H9 (cell line): ENCODE data around the gene RALBP1. TPM values are rescaled to one million over a fixed set of nuclear protein-coding genes. Genes with fewer than 3 reads are reported as not detected.

ENCODE experiments used
- DNase-seq: peaks from one replicate; pipeline ENCODE4 v3.0.0-alpha.2; 2017
- H2AFZ ChIP-seq: one replicate; pipeline ENCODE4 v1.6.1; 2013; ENCODE audit warnings: mild to moderate bottlenecking, low read length, control low read depth, moderate library complexity
- H2AK5ac ChIP-seq: 2 replicates; pipeline ENCODE4 v1.6.1; 2013; ENCODE audit warnings: low read length, control low read depth, mixed read lengths; ENCODE audit not compliant: insufficient read length
- H2BK120ac ChIP-seq: one replicate; pipeline ENCODE4 v1.6.1; 2013; ENCODE audit warnings: low read depth, mild to moderate bottlenecking, low read length, control low read depth, inconsistent platforms; ENCODE audit not compliant: poor library complexity, severe bottlenecking
- H2BK12ac ChIP-seq: 2 replicates; pipeline ENCODE4 v1.6.1; 2013; ENCODE audit warnings: low read length, control low read depth, mixed read lengths, low read depth; ENCODE audit not compliant: insufficient read length
- H2BK15ac ChIP-seq: 2 replicates; pipeline ENCODE4 v1.6.1; 2013; ENCODE audit warnings: low read depth, low read length, control low read depth
- H2BK20ac ChIP-seq: one replicate; pipeline ENCODE4 v1.6.1; 2013; ENCODE audit warnings: low read depth, mild to moderate bottlenecking, low read length, control low read depth, inconsistent platforms; ENCODE audit not compliant: poor library complexity, severe bottlenecking
- H2BK5ac ChIP-seq: 2 replicates; pipeline ENCODE4 v1.6.1; 2013; ENCODE audit warnings: low read length, control low read depth, mixed read lengths; ENCODE audit not compliant: insufficient read length
- H3K14ac ChIP-seq: 2 replicates; pipeline ENCODE4 v1.6.1; 2013; ENCODE audit warnings: low read length, control low read depth; ENCODE audit not compliant: insufficient read depth
- H3K18ac ChIP-seq: 2 replicates; pipeline ENCODE4 v1.6.1; 2013; ENCODE audit warnings: low read depth, mild to moderate bottlenecking, mixed read lengths, low read length, control low read depth; ENCODE audit not compliant: insufficient read length
- H3K23ac ChIP-seq: 2 replicates; pipeline ENCODE4 v1.6.1; 2013; ENCODE audit warnings: low read length, control low read depth, mixed read lengths, low read depth; ENCODE audit not compliant: insufficient read length
- H3K23me2 ChIP-seq: 2 replicates; pipeline ENCODE4 v1.6.1; 2013; ENCODE audit warnings: low read depth, mild to moderate bottlenecking, mixed read lengths, low read length, control low read depth; ENCODE audit not compliant: insufficient read length, poor library complexity, severe bottlenecking
- H3K27ac ChIP-seq: 2 replicates; pipeline ENCODE4 v1.5.1; 2013; ENCODE audit warnings: low read length, control low read depth, mixed read lengths, low read depth; ENCODE audit not compliant: insufficient read length
- H3K27me3 ChIP-seq: 2 replicates; pipeline ENCODE4 v1.6.1; 2013; ENCODE audit warnings: low read length, control low read depth, inconsistent platforms; ENCODE audit not compliant: insufficient read depth
- H3K4ac ChIP-seq: 2 replicates; pipeline ENCODE4 v1.6.1; 2013; ENCODE audit warnings: low read depth, mild to moderate bottlenecking, control low read depth, inconsistent platforms, low read length, moderate library complexity
- H3K4me1 ChIP-seq: 2 replicates; pipeline ENCODE4 v1.6.1; 2013; ENCODE audit warnings: low read length, control low read depth, inconsistent platforms; ENCODE audit not compliant: insufficient read depth
- H3K4me2 ChIP-seq: 2 replicates; pipeline ENCODE4 v1.6.1; 2013; ENCODE audit warnings: low read length, control low read depth, mixed read lengths; ENCODE audit not compliant: insufficient read length, insufficient read depth
- H3K56ac ChIP-seq: 2 replicates; pipeline ENCODE4 v1.6.1; 2013; ENCODE audit warnings: low read depth, mild to moderate bottlenecking, mixed read lengths, low read length, control low read depth; ENCODE audit not compliant: insufficient read length
- H3K79me1 ChIP-seq: 2 replicates; pipeline ENCODE4 v1.6.1; 2013; ENCODE audit warnings: low read depth, mild to moderate bottlenecking, moderate library complexity, low read length, control low read depth, inconsistent platforms; ENCODE audit not compliant: insufficient read depth, poor library complexity, severe bottlenecking
- H3K79me2 ChIP-seq: 2 replicates; pipeline ENCODE4 v1.6.1; 2013; ENCODE audit warnings: low read length, control low read depth, inconsistent platforms; ENCODE audit not compliant: insufficient read depth
- H3K9ac ChIP-seq: 2 replicates; pipeline ENCODE4 v1.6.1; 2013; ENCODE audit warnings: low read length, control low read depth, mixed read lengths; ENCODE audit not compliant: insufficient read length; ENCODE audit errors: extremely low read depth
- H3K9me3 ChIP-seq: one replicate; pipeline ENCODE4 v1.6.1; 2013; ENCODE audit warnings: low read depth, low read length, inconsistent platforms; ENCODE audit not compliant: control insufficient read depth
- H3T11ph ChIP-seq: one replicate; pipeline ENCODE4 v1.6.1; 2013; ENCODE audit warnings: mild to moderate bottlenecking, low read length, control low read depth, inconsistent platforms
- H4K20me1 ChIP-seq: one replicate; pipeline ENCODE4 v1.6.1; 2013; ENCODE audit not compliant: control insufficient read depth, insufficient read length, insufficient read depth
- H4K5ac ChIP-seq: 2 replicates; pipeline ENCODE4 v1.6.1; 2013; ENCODE audit warnings: low read depth, mild to moderate bottlenecking, mixed read lengths, low read length, control low read depth; ENCODE audit not compliant: insufficient read length
- H4K8ac ChIP-seq: replicated peaks from 2 replicates; pipeline ENCODE4 v1.6.1; 2013; ENCODE audit warnings: low read length, control low read depth, mixed read lengths, low read depth; ENCODE audit not compliant: insufficient read length
- H4K91ac ChIP-seq: 2 replicates; pipeline ENCODE4 v1.6.1; 2013; ENCODE audit warnings: low read depth, mild to moderate bottlenecking, moderate library complexity, mixed read lengths, low read length, control low read depth; ENCODE audit not compliant: insufficient read length
- H3K27ac Mint-ChIP-seq, 3 experiments: 2 replicates in 2 of 3; 3 replicates in 1 of 3; pipeline ENCODE4 v1.8.0; 2020 to 2021; ENCODE audit warnings: mixed read lengths in 3 of 3, mild to moderate bottlenecking in 1 of 3, moderate library complexity in 1 of 3
- H3K27me3 Mint-ChIP-seq: 2 replicates; pipeline ENCODE4 v1.8.0; 2021; ENCODE audit warnings: low read depth, mild to moderate bottlenecking, moderate library complexity, mixed read lengths
- H3K36me3 Mint-ChIP-seq, 3 experiments: 2 replicates in 2 of 3; 3 replicates in 1 of 3; pipeline ENCODE4 v1.8.0; 2020 to 2021; ENCODE audit warnings: low read depth in 3 of 3, mixed read lengths in 3 of 3; ENCODE audit not compliant: insufficient read depth in 1 of 3
- H3K4me1 Mint-ChIP-seq, 2 experiments: 2 replicates each; pipeline ENCODE4 v1.8.0; 2020; ENCODE audit warnings: mixed read lengths in 2 of 2
- H3K4me3 Mint-ChIP-seq, 2 experiments: 2 replicates in 1 of 2; 3 replicates in 1 of 2; pipeline ENCODE4 v1.8.0; 2020 to 2021; ENCODE audit warnings: mild to moderate bottlenecking in 2 of 2, mixed read lengths in 2 of 2, moderate library complexity in 1 of 2
- H3K9me3 Mint-ChIP-seq, 2 experiments: 2 replicates in 1 of 2; 3 replicates in 1 of 2; pipeline ENCODE4 v1.8.0; 2020; ENCODE audit warnings: mild to moderate bottlenecking in 2 of 2, mixed read lengths in 2 of 2, moderate library complexity in 1 of 2
- CTCF ChIP-seq: fragments of 200-600 bp; sonication (generic); conservative IDR thresholded peaks from 3 replicates; pipeline ENCODE4 v1.8.0; 2021; ENCODE audit warnings: antibody characterized with exemption, mild to moderate bottlenecking
- WGBS: extraction: QIAGEN DNeasy Blood & Tissue Kit; methylation state at CpG from one replicate; pipeline ENCODE4 v1.1.7; 2013; ENCODE audit warnings: missing lambda C conversion rate, low lambda C conversion rate, mixed read lengths; ENCODE audit not compliant: insufficient read length; ENCODE audit errors: extremely low coverage; 5-methylcytosine and 5-hydroxymethylcytosine counted together
- total RNA-seq: library from RNA; stranded (reverse); gene quantifications from 2 replicates; pipeline ENCODE4 v1.2.1, GENCODE V29; 2021

RALBP1 gene
- total RNA-seq, 1 experiment from 2014 or later, result 51.0 TPM

GRCh38 chr18:9570255-9570654, 94.9 kb downstream of the RALBP1 start:
- no peak overlapping the region for H2BK120ac ChIP-seq
- Mint-ChIP-seq H3K9me3 (no peaks in the 10 kb centered on the region), H3K4me1 (peaks cover 10 to 12% of the 10 kb centered on the region in 2 experiments)

More at GRCh38 chr18:9570255-9570654, 94.9 kb downstream of the RALBP1 start:
- no peak overlapping the region for H4K8ac ChIP-seq
- no peak overlapping the region for H3K23ac ChIP-seq
- Mint-ChIP-seq H3K36me3 (peaks cover 9 to 45% (median 31%) of the 10 kb centered on the region in 3 experiments; a peak in 6 of 7 replicates), H3K27me3 (no peaks in the 10 kb centered on the region), H3K4me3 (no peak overlapping the region), H3K27ac (no peak overlapping the region)
- no peaks in the 10 kb centered on the region for H3K9me3 ChIP-seq
- H2BK5ac ChIP-seq, result no peak overlapping the region
- H4K5ac ChIP-seq, result no peak overlapping the region
- no peak overlapping the region for H2BK20ac ChIP-seq
- H3K79me1 ChIP-seq, result no peaks in the 10 kb centered on the region
- no peak overlapping the region for H2AFZ ChIP-seq
- no peak overlapping the region for H3T11ph ChIP-seq
- H3K4ac ChIP-seq, result no peak overlapping the region
- no peaks in the 10 kb centered on the region for H3K23me2 ChIP-seq
- no peak for TF ChIP-seq CTCF
- H3K4me1 ChIP-seq, result 0 out of 2 replicates have a peak, but pooled peaks cover 2% of the 10 kb centered on the region
- H3K14ac ChIP-seq, result no peak overlapping the region
- H3K27me3 ChIP-seq, result no peaks in the 10 kb centered on the region
- no peaks in the 10 kb centered on the region for H3K79me2 ChIP-seq
- no peaks in the 10 kb centered on the region for H4K20me1 ChIP-seq
- WGBS, result no CpG with 5 or more reads among the region's 3 CpGs
- no peak overlapping the region for H2AK5ac ChIP-seq
- no peak overlapping the region for H3K27ac ChIP-seq
- no peak overlapping the region for H2BK12ac ChIP-seq
- H4K91ac ChIP-seq, result no peak overlapping the region
- no peak overlapping the region for H3K9ac ChIP-seq
- no peak for DNase-seq
- no peak overlapping the region for H2BK15ac ChIP-seq
- H3K18ac ChIP-seq, result no peak overlapping the region
- no peak overlapping the region for H3K56ac ChIP-seq
- H3K4me2 ChIP-seq, result no peak overlapping the region
